Measurements from ENCODE around the gene RBL1. TPM values are rescaled to one million over a fixed set of nuclear protein-coding genes. Genes with fewer than 3 reads are reported as not detected.

RBL1 gene
- total and polyA plus RNA-seq, 4 donors = 0.60 to 14.7 (median 2.0) TPM

- TF ChIP-seq FOXA1 (IDR thresholded peaks at IDR 0.05) = no peak
- no peak for TF ChIP-seq HNF4G (IDR thresholded peaks at IDR 0.05)
- no peak for TF ChIP-seq SP1 (IDR thresholded peaks at IDR 0.05)
- no peak for TF ChIP-seq HNF4A (conservative IDR thresholded peaks at IDR 0.05)
- no peak for TF ChIP-seq RAD21 (IDR thresholded peaks at IDR 0.05)
- no peak for TF ChIP-seq ATF3 (IDR thresholded peaks at IDR 0.05)
Measured at GRCh38 chr20:36957875-36958667, 137.7 kb downstream of the RBL1 start (continued).

- no peaks in the 10 kb centered on the region for H3K27me3 ChIP-seq (ENCODE audit: control insufficient read depth in 4 of 4, insufficient read depth in 4 of 4, low read length in 3 of 4)
- H3K27ac ChIP-seq (ENCODE audit: low read depth in 1 of 2, low read length in 2 of 2) = no peak overlapping the region
- H3K4me3 ChIP-seq (ENCODE audit: low read depth in 1 of 3, low read length in 3 of 3) = no peak overlapping the region
- WGBS = 65% methylated on average over 2 of the region's 2 CpGs
- TF ChIP-seq MAX (IDR thresholded peaks at IDR 0.05) (no peak), HNF4A (conservative IDR thresholded peaks at IDR 0.05) (peak in 1 of 2 donors; percentile 13)
- no peak overlapping the region for H3K9ac ChIP-seq (ENCODE audit: low read depth in 1 of 2, low read length in 2 of 2)
- H3K4me1 ChIP-seq (ENCODE audit: control insufficient read depth in 4 of 4, insufficient read depth in 4 of 4, low read length in 3 of 4) = peaks cover 9 to 33% (median 28%) of the 10 kb centered on the region in 4 donors
- no peaks in the 10 kb centered on the region for H3K36me3 ChIP-seq (ENCODE audit: control insufficient read depth in 4 of 4, insufficient read depth in 3 of 4, low read depth in 1 of 4, low read length in 3 of 4)
- H3K9me3 ChIP-seq (ENCODE audit: control insufficient read depth in 4 of 4, low read length in 3 of 4) = no peaks in the 10 kb centered on the region
- DNase-seq (ENCODE audit: low spot score) = no peak
Measured at GRCh38 chr20:36956674-36957073, 139.1 kb downstream of the RBL1 start.

GRCh38 chr20:36956016-36956415 is 139.8 kb downstream of the RBL1 start:
- H3K9me3 ChIP-seq (ENCODE audit: control insufficient read depth in 4 of 4, low read length in 3 of 4) = no peaks in the 10 kb centered on the region
- no peaks in the 10 kb centered on the region for H3K36me3 ChIP-seq (ENCODE audit: control insufficient read depth in 4 of 4, insufficient read depth in 3 of 4, low read depth in 1 of 4, low read length in 3 of 4)
- H3K27ac ChIP-seq (ENCODE audit: low read depth in 1 of 2, low read length in 2 of 2) = no peak overlapping the region
- no peak overlapping the region for H3K4me3 ChIP-seq (ENCODE audit: low read depth in 1 of 3, low read length in 3 of 3)
- H3K4me1 ChIP-seq (ENCODE audit: control insufficient read depth in 4 of 4, insufficient read depth in 4 of 4, low read length in 3 of 4) = peaks cover 9 to 33% (median 28%) of the 10 kb centered on the region in 4 donors
- no peak overlapping the region for H3K9ac ChIP-seq (ENCODE audit: low read depth in 1 of 2, low read length in 2 of 2)
- no peaks in the 10 kb centered on the region for H3K27me3 ChIP-seq (ENCODE audit: control insufficient read depth in 4 of 4, insufficient read depth in 4 of 4, low read length in 3 of 4)
- DNase-seq (ENCODE audit: low spot score) = no peak
- TF ChIP-seq FOXA1 (IDR thresholded peaks at IDR 0.05) = no peak
- TF ChIP-seq ZBTB33 (IDR thresholded peaks at IDR 0.05) = no peak
- no peak for TF ChIP-seq HNF4G (IDR thresholded peaks at IDR 0.05)
- TF ChIP-seq ATF3 (IDR thresholded peaks at IDR 0.05) = no peak
- 75% methylated on average over 3 of the region's 3 CpGs for WGBS

GRCh38 chr20:36951979-36952738 is 143.6 kb downstream of the RBL1 start:
- Histone ChIP-seq H3K4me1 (ENCODE audit: control insufficient read depth in 4 of 4, insufficient read depth in 4 of 4, low read length in 3 of 4) (peaks cover 9 to 40% (median 39%) of the 10 kb centered on the region in 4 donors), H3K27me3 (ENCODE audit: control insufficient read depth in 4 of 4, insufficient read depth in 4 of 4, low read length in 3 of 4) (no peaks in the 10 kb centered on the region), H3K9me3 (ENCODE audit: control insufficient read depth in 4 of 4, low read length in 3 of 4) (no peaks in the 10 kb centered on the region), H3K36me3 (ENCODE audit: control insufficient read depth in 4 of 4, insufficient read depth in 3 of 4, low read depth in 1 of 4, low read length in 3 of 4) (no peaks in the 10 kb centered on the region), H3K4me3 (ENCODE audit: low read depth in 1 of 3, low read length in 3 of 3) (peak overlapping the region in 2 of 3 donors; percentile 38 to 88), H3K27ac (ENCODE audit: low read depth in 1 of 2, low read length in 2 of 2) (peak overlapping the region; percentile 60 to 78), H3K9ac (ENCODE audit: low read depth in 1 of 2, low read length in 2 of 2) (no peak overlapping the region)
- WGBS = 21% methylated on average over 11 of the region's 11 CpGs
- TF ChIP-seq ZBTB33 (IDR thresholded peaks at IDR 0.05) (peak; percentile 7), JUND (IDR thresholded peaks at IDR 0.05) (peak in 1 of 2 donors; percentile 1), HNF4A (conservative IDR thresholded peaks at IDR 0.05) (no peak)
- no peak for DNase-seq (ENCODE audit: low spot score)

Data from liver (tissue), 9 donors.